ENCODE measurements around the gene PLEKHG3.

Gene PLEKHG3

GRCh38 chr14:64784006-64784405 lies 79.8 kb downstream of the PLEKHG3 start:
- no peak for DNase-seq (ENCODE audit: low read depth in 2 of 2)

GRCh38 chr14:64786296-64787149 lies 82.3 kb downstream of the PLEKHG3 start:
- no peak for DNase-seq (ENCODE audit: low read depth in 2 of 2)

GRCh38 chr14:64787619-64788018 lies 83.4 kb downstream of the PLEKHG3 start:
- no peak for DNase-seq (ENCODE audit: low read depth in 2 of 2)

- DNase-seq (ENCODE audit: low read depth in 2 of 2): no peak
Observed at GRCh38 chr14:64788706-64789105, 84.5 kb downstream of the PLEKHG3 start.

- no peak for DNase-seq (ENCODE audit: low read depth in 2 of 2)
Observed at GRCh38 chr14:64789696-64790095, 85.5 kb downstream of the PLEKHG3 start.

- DNase-seq (ENCODE audit: low read depth in 2 of 2): no peak
Observed at GRCh38 chr14:64790478-64790877, 86.3 kb downstream of the PLEKHG3 start.

GRCh38 chr14:64792231-64792630 lies 88.0 kb downstream of the PLEKHG3 start:
- DNase-seq (ENCODE audit: low read depth in 2 of 2): no peak

GRCh38 chr14:64792871-64793560 lies 88.8 kb downstream of the PLEKHG3 start:
- DNase-seq (ENCODE audit: low read depth in 2 of 2): no peak

- DNase-seq (ENCODE audit: low read depth in 2 of 2): no peak
Observed at GRCh38 chr14:64795211-64795610, 91.0 kb downstream of the PLEKHG3 start.

- no peak for DNase-seq (ENCODE audit: low read depth in 2 of 2)
Observed at GRCh38 chr14:64795921-64796320, 91.7 kb downstream of the PLEKHG3 start.

- DNase-seq (ENCODE audit: low read depth in 2 of 2): no peak
Observed at GRCh38 chr14:64796369-64796768, 92.1 kb downstream of the PLEKHG3 start.

GRCh38 chr14:64799555-64799954 lies 95.3 kb downstream of the PLEKHG3 start:
- no peak for DNase-seq (ENCODE audit: low read depth in 2 of 2)

Measured in stimulated activated CD4-positive, alpha-beta T cell treated with anti-CD3 and anti-CD28 coated beads, Interleukin-4, amount 100 ng/mL, for 48 hours (primary cell).